GM21576 (cell line): ENCODE measurements around the gene BZW1.

ENCODE experiments used
- ATAC-seq: cut with Tn5 transposase; IDR thresholded peaks from one replicate; pipeline ENCODE4 v1.9.1; 2021; ENCODE audit warnings: mild to moderate bottlenecking, moderate library complexity; ENCODE audit not compliant: unreplicated experiment

BZW1 gene

GRCh38 chr2:200811333-200812121 is at the start of gene BZW1:
Gene BZW1, plus strand, starts transcription at chr2:200811910. Its CDS starts 1,308 bp downstream, at chr2:200813218.
- ATAC-seq: peak; percentile 78

GRCh38 chr2:200762127-200762526 is 49.6 kb upstream of the BZW1 start:
- no peak for ATAC-seq

GRCh38 chr2:200763422-200763821 is 48.3 kb upstream of the BZW1 start:
- ATAC-seq: no peak

- no peak for ATAC-seq
Observed at GRCh38 chr2:200765139-200765951, 46.4 kb upstream of the BZW1 start.

- ATAC-seq: no peak
Observed at GRCh38 chr2:200765995-200766660, 45.6 kb upstream of the BZW1 start.

- no peak for ATAC-seq
Observed at GRCh38 chr2:200767111-200767885, 44.4 kb upstream of the BZW1 start.

GRCh38 chr2:200770847-200771246 is 40.9 kb upstream of the BZW1 start:
- ATAC-seq: no peak

- no peak for ATAC-seq
Observed at GRCh38 chr2:200772620-200773019, 39.1 kb upstream of the BZW1 start.

- ATAC-seq: no peak
Observed at GRCh38 chr2:200773083-200773482, 38.6 kb upstream of the BZW1 start.

- no peak for ATAC-seq
Observed at GRCh38 chr2:200774920-200775319, 36.8 kb upstream of the BZW1 start.

- no peak for ATAC-seq
Observed at GRCh38 chr2:200777275-200777674, 34.4 kb upstream of the BZW1 start.

- no peak for ATAC-seq
Observed at GRCh38 chr2:200778038-200778437, 33.7 kb upstream of the BZW1 start.

GRCh38 chr2:200779214-200779613 is 32.5 kb upstream of the BZW1 start:
- no peak for ATAC-seq

GRCh38 chr2:200781616-200782015 is 30.1 kb upstream of the BZW1 start:
- no peak for ATAC-seq

GRCh38 chr2:200782251-200782650 is 29.5 kb upstream of the BZW1 start:
- ATAC-seq: no peak

GRCh38 chr2:200784215-200784614 is 27.5 kb upstream of the BZW1 start:
- no peak for ATAC-seq

GRCh38 chr2:200786423-200786822 is 25.3 kb upstream of the BZW1 start:
- no peak for ATAC-seq

GRCh38 chr2:200786826-200787225 is 24.9 kb upstream of the BZW1 start:
- no peak for ATAC-seq

GRCh38 chr2:200787351-200788120 is 24.2 kb upstream of the BZW1 start:
- no peak for ATAC-seq

GRCh38 chr2:200788121-200788718 is 23.5 kb upstream of the BZW1 start:
- ATAC-seq: no peak
